ENCODE results near the gene ZNF506.
"Not testable (repeated sequence)": the region's sequence is repeated elsewhere in the genome, so short reads cannot be mapped to it uniquely, and the experiment has no call there.

The ZNF506 gene

GRCh38 chr19:19777692-19778091 is 43.9 kb downstream of the ZNF506 start:
- DNase-seq, result no peak

DNA sequence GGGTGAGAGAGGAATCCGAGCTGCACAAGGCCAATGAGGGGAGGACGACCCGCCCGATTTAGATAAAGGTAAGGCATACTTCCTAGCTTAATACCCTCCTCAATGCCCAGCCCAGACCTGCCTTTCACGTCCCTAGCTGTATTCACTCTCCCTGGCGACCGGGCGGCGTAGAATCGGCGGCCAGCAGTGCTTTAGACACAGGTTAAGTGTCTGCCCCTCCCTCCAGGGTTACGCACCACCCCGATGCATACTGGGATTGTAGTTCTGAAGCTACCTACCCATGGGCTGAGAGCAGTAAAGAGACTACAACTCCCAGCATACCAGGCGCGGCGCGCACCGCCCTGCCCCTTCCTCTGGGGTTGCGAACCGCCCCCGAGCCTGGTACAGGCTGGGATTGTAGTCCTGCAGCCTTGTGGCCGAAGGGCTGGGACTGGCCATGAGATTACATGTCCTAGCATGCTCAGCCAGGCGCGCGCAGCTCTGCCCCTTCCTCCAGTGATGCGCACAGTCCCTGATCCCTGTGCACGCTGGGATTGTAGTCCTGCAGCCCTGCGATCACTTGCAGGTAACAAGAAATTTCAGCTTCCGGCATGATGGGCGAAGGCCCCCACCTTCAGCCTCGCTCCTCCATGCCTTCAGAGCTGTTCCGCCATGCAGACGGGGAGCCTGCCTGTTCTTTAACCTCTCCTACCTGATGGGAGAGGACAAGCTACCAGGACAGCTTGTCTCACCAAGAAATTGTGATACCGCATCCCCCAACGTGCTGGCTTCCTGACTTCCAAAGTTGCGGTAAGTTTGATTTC is 45.1 kb downstream of the ZNF506 start:
- peak; percentile 92 to 95 for DNase-seq

DNA sequence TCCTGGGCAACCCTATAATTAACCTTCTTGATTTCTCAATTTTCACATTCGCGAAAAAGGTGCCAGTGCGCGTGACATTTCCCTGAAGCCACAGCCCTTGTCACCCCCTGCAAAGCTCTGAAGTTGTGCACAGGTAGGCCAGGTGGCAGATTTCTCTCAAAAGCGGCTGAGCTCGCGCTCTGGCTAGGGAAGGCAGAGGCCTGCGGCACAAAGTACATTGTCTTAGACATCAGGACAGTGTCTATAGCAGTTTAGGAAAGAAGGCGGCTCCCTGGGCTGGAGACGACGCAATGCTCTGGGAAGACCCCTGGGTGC is 45.7 kb downstream of the ZNF506 start:
- no peak for DNase-seq

DNA sequence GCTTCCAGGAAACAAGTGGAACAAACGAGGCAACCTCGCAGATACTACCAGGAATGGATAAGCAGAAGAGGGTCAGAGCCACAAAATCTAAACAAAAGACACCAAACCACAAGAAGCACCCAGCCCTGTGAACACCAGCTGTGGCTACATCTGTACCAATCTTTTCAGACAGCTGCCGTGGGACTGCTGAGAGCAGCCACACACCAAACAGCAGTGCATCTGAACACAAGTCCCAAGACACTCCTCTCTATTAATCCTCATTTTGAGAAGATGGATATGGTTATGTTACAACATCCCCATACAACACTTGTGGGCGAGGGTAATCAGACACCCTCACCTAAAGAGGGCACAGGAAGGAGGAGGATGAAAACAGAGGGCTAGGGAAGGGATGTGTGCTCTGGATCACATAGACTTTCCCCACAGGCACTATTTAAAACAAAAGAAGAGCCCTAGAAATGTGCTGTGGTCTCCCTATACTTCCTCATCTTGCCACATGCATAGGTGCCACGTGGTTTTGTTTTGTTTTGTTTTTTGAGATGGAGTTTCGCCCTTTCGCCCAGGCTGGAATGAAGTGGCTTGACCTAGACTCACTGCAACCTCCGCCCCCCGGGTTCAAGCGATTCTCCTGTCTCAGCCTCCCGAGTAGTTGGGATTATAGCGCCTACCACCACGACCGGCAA is 47.1 kb downstream of the ZNF506 start:
- DNase-seq, result no peak

GRCh38 chr19:19771963-19772362 is 49.6 kb downstream of the ZNF506 start:
- DNase-seq, result not testable (repeated sequence)

DNA sequence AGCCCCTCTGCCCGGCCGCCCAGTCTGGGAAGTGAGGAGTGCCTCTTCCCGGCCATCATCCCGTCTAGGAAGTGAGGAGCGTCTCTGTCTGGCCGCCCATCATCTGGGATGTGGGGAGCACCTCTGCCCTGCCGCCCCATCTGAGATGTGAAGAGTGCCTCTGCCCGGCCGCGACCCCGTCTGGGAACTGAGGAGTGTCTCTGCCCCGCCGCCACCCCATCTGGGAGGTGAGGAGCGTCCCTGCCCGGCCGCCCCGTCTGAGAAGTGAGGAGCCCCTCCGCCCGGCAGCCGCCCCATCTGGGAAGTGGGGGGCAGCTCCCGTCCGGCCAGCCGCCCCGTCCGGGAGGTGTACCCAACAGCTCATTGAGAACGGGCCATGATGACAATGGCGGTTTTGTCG is 51.6 kb downstream of the ZNF506 start:
- not testable (repeated sequence) for DNase-seq

DNA sequence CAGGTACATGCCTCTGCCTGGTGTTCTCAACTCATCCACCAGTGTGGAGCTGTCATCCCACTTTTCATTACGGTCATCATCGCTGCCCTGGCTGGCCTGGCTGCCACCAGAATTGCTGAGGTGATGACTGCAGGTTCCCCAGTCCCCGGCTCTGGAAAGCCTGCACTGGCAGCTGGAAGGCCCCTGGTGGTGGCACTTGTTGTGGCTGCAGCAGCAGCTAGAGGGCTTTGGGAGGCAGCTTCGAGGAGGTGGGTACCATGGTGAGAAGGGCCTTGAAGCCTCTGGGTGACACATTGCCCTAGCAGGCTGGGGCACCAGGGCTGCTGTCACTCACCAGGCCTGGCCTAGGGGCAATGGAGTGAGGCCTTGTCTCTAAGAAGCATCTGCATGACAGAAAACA is 63.4 kb downstream of the ZNF506 start:
- DNase-seq, result no peak

- DNase-seq, result no peak
These were observed 68.7 kb downstream of the ZNF506 start for GRCh38 chr19:19752760-19753403.

DNA sequence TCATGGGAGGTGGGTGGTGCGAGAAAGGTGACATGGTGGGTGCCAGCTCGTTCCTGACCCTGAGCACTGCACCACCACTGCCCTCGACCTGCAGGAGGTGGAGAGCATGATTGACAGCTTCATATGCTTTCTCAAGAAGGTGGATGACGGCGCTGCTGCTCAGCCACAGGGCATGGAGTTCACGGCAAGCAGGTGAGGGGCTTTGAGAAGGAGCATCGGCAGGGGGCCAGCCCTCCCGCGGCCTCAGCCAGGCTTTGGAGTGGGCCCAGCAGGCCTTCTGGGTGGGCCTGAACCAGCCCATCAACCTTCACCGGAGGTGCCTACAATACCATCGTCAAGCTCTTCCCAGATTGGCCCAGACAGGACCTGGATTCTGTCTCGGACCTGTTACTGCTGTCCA is 69.7 kb downstream of the ZNF506 start:
- no peak for DNase-seq

GRCh38 chr19:19750842-19751790 is 70.4 kb downstream of the ZNF506 start:
- DNase-seq, result no peak

DNA sequence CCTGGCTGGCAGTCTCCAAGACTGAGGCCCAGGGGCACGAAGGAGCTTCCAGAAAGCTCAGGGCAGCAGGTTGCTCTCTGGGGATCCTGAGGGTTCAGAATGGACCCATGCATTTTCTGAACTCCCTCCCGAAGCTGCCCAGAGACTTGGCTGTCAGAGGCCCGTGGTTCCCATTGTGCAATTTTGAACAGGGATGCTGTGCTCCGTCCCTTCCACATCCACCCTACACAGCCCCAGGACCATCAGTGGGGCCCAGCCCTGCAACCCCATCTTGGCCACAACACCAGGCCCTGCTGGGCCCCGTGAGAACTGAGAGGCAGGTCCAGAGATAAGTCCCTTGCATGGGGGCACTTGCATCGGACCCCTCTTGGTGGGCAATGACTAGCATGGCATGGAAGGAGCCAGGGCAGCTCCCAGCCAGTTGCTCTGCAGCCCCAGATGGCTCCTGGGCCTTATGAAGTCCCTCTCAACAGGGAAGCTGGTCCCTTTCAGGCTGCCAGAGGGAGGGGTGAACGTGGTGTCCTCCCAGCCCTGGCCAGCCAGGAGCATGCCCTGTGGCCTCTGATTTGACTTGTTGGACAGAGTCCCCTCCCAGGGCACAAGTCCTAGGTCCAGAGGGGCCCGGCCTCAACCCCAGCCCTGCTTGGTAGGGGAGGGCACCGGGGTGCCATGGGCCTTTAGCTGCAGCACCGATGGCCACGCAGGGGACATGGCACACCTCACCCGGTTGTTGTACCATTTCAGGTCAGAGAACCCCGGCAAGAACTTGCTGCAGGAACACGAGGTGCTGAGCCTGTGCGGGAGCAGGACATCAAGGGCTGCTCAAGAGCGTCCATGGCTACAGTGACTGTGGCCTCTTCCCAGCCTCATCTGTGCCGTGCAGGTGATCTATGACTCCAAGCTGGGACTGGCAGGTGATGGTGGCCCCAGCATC is 71.4 kb downstream of the ZNF506 start:
- no peak for DNase-seq

GRCh38 chr19:19749117-19749907 is 72.2 kb downstream of the ZNF506 start:
- DNase-seq, result no peak

- DNase-seq, result no peak
These were observed 73.2 kb downstream of the ZNF506 start for GRCh38 chr19:19748249-19748938.

- DNase-seq, result no peak
These were observed 74.0 kb downstream of the ZNF506 start for GRCh38 chr19:19747357-19748220.

- DNase-seq, result no peak
These were observed 75.0 kb downstream of the ZNF506 start for GRCh38 chr19:19746286-19747213.

GRCh38 chr19:19745496-19746285 is 75.9 kb downstream of the ZNF506 start:
- no peak for DNase-seq

DNA sequence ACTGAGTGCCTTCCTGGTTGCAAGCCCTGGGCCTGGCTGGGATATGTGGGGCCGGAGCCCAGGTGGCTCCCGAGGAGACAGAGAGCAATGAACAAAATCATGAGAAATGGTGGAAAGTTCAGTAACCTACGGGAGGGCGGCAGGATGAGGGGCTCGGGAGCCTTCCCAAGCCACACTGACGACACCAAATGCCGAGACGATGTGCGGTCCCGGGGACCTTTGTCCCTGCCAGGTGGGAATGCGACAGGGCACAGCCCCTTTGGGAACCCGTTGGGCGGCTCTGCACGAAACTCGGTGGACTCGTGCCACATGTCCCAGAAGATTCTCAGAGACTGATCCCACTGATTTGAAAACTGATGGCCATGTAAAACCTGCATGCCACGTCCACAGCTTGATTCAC is 76.9 kb downstream of the ZNF506 start:
- no peak for DNase-seq

All from activated CD4-positive, alpha-beta T cell treated with anti-CD3 and anti-CD28 coated beads, Interleukin-2, amount 50 U/mL, for 48 hours (primary cell).